ENCODE measurements around the gene ERAL1.
"Not testable (repeated sequence)": the region's sequence is repeated elsewhere in the genome, so short reads cannot be mapped to it uniquely, and the experiment has no call there.

Gene ERAL1

DNA sequence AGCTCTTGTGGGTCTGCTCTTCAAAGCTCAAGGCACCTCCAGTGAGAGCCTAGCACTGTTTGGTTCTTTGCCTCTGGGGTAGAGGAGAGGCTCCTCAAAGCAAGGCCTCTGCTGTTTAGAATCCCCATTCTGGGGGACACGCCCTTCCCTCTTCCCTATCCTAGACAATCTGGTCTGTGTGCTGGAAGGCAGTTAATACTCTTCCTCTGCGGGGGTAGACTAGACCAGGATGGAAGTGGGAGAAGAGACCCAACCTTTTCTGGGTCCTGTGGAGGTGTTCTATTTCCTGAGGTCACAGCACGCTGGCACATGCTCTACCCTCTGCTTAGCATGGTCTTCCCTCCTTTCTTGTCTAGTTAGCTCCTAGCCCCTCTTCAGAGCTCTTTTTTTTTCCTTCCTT lies 7.7 kb downstream of the ERAL1 start:
- H3K9me3 Mint-ChIP-seq, result no peaks in the 10 kb centered on the region

DNA sequence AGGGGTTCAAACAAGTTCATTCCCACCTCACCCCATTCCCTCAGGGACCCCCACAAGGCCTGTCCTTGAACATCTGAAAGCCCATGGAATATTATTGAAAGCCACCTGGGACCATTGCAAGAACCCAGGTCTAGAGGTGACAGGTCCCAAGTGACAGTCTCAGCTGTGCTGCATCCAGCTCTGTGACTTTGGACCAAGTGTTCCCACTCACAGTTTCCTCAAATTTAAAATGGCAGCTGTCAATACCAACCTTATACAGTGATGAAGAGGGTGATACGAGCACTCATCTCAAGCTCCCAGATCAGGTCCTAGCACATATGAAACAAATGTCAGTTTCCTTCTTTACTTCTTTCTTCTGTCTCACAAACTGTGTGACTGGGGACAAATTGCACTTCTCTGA lies 9.1 kb downstream of the ERAL1 start:
- H3K9me3 Mint-ChIP-seq, result no peaks in the 10 kb centered on the region

More for the DNA sequence above, 7.7 kb downstream of the ERAL1 start:
- no peak for ATAC-seq
- no peak for DNase-seq
- Mint-ChIP-seq H3K36me3 (ENCODE audit: low read depth) (peaks cover 20% of the 10 kb centered on the region), H3K4me3 (no peak overlapping the region), H3K27ac (no peak overlapping the region), H3K27me3 (no peaks in the 10 kb centered on the region), H3K4me1 (peaks cover 13% of the 10 kb centered on the region)

GRCh38 chr17:28864991-28865849 lies 10.4 kb downstream of the ERAL1 start:
- no peak for ATAC-seq
- DNase-seq, result no peak
- H3K27ac Mint-ChIP-seq, result no peak overlapping the region
- peaks cover 4% of the 10 kb centered on the region for H3K36me3 Mint-ChIP-seq (ENCODE audit: low read depth)
- no peaks in the 10 kb centered on the region for H3K9me3 Mint-ChIP-seq
- peaks cover 3% of the 10 kb centered on the region for H3K4me1 Mint-ChIP-seq
- no peak overlapping the region for H3K4me3 Mint-ChIP-seq
- H3K27me3 Mint-ChIP-seq, result no peaks in the 10 kb centered on the region

More for the DNA sequence above, 9.1 kb downstream of the ERAL1 start:
- H3K36me3 Mint-ChIP-seq (ENCODE audit: low read depth), result peaks cover 8% of the 10 kb centered on the region
- ATAC-seq (no peak), DNase-seq (no peak)
- H3K4me1 Mint-ChIP-seq, result peaks cover 3% of the 10 kb centered on the region
- H3K27me3 Mint-ChIP-seq, result no peaks in the 10 kb centered on the region
- H3K27ac Mint-ChIP-seq, result no peak overlapping the region
- H3K4me3 Mint-ChIP-seq, result no peak overlapping the region

DNA sequence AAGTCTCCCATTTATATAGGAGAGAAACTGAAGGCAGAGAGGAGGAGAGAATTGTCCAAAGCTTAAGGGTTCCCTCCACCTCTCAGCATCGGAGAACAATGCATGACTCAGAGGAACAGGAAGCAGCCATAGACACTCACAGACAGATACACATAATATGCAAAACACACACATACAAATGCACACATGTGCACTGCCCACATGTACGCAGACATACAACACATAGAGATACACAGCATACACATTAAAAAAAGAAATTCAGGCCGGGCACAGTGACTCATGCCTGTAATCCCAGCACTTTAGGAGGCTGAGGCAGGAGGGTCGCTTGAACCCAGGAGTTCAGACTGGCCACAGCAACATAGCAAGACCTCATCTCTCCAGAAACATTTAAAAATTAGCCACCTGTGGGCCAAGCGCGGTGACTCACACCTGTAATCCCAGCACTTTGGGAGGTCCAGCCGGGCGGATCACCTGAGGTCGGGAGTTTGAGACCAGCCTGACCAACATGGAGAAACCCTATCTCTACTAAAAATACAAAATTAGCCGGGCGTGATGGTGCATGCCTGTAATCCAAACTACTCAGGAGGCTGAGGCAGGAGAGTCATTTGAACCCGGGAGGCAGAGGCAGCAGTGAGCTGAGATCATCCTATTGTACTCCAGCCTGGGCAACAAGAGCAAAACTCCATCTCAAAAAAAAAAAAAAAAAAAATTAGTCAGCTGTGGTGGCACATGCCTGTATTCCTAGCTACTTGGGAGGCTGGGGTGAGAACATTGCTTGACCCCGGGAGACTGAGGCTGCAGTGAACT lies 11.3 kb downstream of the ERAL1 start:
- ATAC-seq (no peak), DNase-seq (no peak)
- Mint-ChIP-seq H3K9me3 (no peaks in the 10 kb centered on the region), H3K4me1 (peaks cover 6% of the 10 kb centered on the region), H3K27ac (peak overlapping the region; percentile 40), H3K27me3 (no peaks in the 10 kb centered on the region), H3K4me3 (no peak overlapping the region), H3K36me3 (ENCODE audit: low read depth) (no peaks in the 10 kb centered on the region)

GRCh38 chr17:28867276-28867675 lies 12.5 kb downstream of the ERAL1 start:
- DNase-seq, result no peak
- no peak overlapping the region for H3K27ac Mint-ChIP-seq
- H3K27me3 Mint-ChIP-seq, result no peaks in the 10 kb centered on the region

DNA sequence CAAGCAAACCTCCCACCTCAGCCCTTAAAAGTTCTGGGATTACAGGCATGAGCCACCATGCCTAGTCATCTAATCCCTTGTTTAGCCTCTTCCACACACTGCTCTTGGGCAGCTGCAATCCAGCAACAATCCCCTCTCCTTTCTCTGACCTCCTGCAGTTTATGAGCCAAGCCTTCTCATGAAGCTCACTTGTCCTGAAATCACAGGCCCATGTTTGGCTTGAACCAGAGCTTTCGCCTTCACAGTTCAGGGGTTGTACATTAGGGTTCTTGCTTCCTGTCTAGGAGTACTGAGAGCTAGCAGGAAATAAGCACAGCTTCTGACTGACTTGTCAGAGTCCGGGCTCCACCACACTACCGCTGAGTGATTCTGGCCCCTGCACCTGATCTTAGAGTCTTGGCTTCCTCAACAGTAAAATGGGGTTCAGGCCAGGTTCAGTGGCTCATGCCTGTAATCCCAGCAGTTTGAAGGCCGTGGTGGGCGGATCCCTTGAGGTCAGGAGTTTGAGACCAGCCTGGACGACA lies 16.3 kb downstream of the ERAL1 start:
- Mint-ChIP-seq H3K4me3 (no peak overlapping the region), H3K9me3 (no peaks in the 10 kb centered on the region), H3K27me3 (no peaks in the 10 kb centered on the region), H3K27ac (peak overlapping the region; percentile 78), H3K4me1 (peaks cover 21% of the 10 kb centered on the region), H3K36me3 (ENCODE audit: low read depth) (no peaks in the 10 kb centered on the region)
- ATAC-seq (peak; percentile 70), DNase-seq (peak; percentile 30)

More at GRCh38 chr17:28867276-28867675, 12.5 kb downstream of the ERAL1 start:
- no peaks in the 10 kb centered on the region for H3K9me3 Mint-ChIP-seq
- no peaks in the 10 kb centered on the region for H3K36me3 Mint-ChIP-seq (ENCODE audit: low read depth)
- no peak for ATAC-seq
- H3K4me1 Mint-ChIP-seq, result peaks cover 16% of the 10 kb centered on the region
- no peak overlapping the region for H3K4me3 Mint-ChIP-seq

- ATAC-seq (no peak), DNase-seq (no peak)
- Mint-ChIP-seq H3K4me1 (peaks cover 45% of the 10 kb centered on the region), H3K4me3 (no peak overlapping the region), H3K9me3 (no peaks in the 10 kb centered on the region), H3K36me3 (ENCODE audit: low read depth) (peaks cover 3% of the 10 kb centered on the region), H3K27me3 (no peaks in the 10 kb centered on the region), H3K27ac (no peak overlapping the region)
These were observed 19.0 kb downstream of the ERAL1 start for GRCh38 chr17:28873839-28874238.

DNA sequence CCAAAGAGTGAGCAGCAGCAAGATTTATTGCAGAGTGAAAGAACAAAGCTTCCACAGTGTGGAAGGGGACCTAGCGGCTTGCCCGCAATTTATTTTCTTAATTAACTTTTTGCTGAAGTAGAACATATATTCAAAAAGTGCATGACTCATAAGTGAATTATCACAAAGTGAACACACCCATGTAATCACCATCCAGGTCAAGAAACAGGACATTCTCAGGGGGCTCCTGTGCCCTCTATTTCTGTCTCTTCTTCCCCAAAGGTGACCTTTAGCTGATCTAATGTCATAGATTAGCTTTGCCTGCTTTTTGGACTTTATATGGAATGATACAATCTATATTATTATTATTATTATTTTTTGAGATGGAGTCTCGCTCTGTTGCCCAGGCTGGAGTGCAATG lies 19.9 kb downstream of the ERAL1 start:
- no peak overlapping the region for H3K27ac Mint-ChIP-seq
- no peaks in the 10 kb centered on the region for H3K9me3 Mint-ChIP-seq
- ATAC-seq (no peak), DNase-seq (no peak)
- no peaks in the 10 kb centered on the region for H3K27me3 Mint-ChIP-seq
- H3K4me3 Mint-ChIP-seq, result no peak overlapping the region
- H3K4me1 Mint-ChIP-seq, result peaks cover 45% of the 10 kb centered on the region
- peaks cover 6% of the 10 kb centered on the region for H3K36me3 Mint-ChIP-seq (ENCODE audit: low read depth)

GRCh38 chr17:28875848-28876550 lies 21.2 kb downstream of the ERAL1 start:
- Mint-ChIP-seq H3K4me1 (peaks cover 43% of the 10 kb centered on the region), H3K36me3 (ENCODE audit: low read depth) (peaks cover 11% of the 10 kb centered on the region), H3K27me3 (no peaks in the 10 kb centered on the region), H3K9me3 (no peaks in the 10 kb centered on the region), H3K4me3 (no peak overlapping the region), H3K27ac (no peak overlapping the region)
- ATAC-seq, result peak; percentile 64
- no peak for DNase-seq

DNA sequence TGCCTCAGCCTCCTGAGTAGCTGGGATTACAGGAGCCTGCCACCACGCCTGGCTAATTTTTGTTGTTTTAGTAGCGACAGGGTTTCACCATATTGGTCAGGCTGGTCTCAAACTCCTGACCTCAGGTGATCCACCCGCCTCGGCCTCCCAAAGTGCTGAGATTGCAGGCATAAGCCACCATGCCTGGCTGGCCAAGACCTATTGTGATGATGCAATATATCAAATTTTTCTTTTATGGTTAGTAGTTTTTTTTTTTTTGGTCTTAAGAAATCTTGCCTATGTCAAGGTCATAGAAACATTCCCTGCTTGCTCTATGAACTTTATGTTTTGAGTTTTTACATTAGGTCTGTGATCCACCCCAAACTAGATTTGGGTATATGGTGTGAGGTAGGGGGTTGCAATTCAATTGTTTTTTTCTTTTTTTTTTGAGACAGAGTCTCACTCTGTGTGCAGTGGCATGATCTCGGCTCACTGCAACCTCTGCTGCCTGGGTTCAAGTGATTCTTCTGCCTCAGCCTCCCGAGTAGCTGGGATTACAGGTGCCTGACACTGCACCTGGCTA lies 22.4 kb downstream of the ERAL1 start:
- H3K27me3 Mint-ChIP-seq, H3K27ac Mint-ChIP-seq, H3K9me3 Mint-ChIP-seq, H3K4me3 Mint-ChIP-seq, ATAC-seq, DNase-seq: not testable (repeated sequence)
- Mint-ChIP-seq H3K4me1 (peaks cover 32% of the 10 kb centered on the region), H3K36me3 (ENCODE audit: low read depth) (peaks cover 13% of the 10 kb centered on the region)

DNA sequence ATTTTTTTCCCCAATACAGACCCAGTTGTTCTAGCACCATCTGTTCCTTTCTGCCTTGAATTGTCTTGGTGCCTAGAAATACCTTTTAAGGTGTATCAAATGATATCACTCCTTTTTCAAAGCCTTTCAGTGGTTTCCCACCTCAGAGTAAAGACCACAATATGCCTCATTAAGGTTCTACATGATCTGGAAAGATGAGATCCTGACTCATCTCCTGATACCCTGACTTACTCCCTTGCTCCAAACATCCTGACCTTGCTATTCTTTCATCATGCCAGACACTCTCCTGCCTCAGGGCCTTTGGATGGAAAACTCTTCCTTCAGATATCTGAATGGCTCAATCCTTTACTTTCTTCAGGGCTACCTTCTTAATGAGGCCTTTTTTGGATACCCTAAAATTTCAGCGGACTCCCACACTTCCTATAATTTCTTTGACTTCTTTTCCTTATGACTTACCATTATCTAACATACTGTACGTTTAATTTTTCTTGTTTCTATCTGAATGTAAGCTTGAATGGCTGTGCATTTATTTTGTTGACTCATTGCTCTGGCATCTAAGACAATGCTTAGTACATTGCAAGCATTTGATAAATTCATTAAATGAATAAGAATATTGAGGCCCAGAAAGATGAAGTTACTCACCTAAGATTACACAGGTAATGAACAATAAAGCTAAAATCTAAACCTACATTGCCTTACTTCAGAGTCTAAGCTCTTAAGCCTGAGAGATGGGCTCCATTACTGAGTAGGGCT lies 23.5 kb downstream of the ERAL1 start:
- peaks cover 18% of the 10 kb centered on the region for H3K36me3 Mint-ChIP-seq (ENCODE audit: low read depth)
- H3K9me3 Mint-ChIP-seq, result no peaks in the 10 kb centered on the region
- no peak overlapping the region for H3K4me3 Mint-ChIP-seq
- H3K27me3 Mint-ChIP-seq, result no peaks in the 10 kb centered on the region
- H3K27ac Mint-ChIP-seq, result peak overlapping the region; percentile 7
- H3K4me1 Mint-ChIP-seq, result peaks cover 32% of the 10 kb centered on the region
- DNase-seq, result no peak
- peak; percentile 67 for ATAC-seq

DNA sequence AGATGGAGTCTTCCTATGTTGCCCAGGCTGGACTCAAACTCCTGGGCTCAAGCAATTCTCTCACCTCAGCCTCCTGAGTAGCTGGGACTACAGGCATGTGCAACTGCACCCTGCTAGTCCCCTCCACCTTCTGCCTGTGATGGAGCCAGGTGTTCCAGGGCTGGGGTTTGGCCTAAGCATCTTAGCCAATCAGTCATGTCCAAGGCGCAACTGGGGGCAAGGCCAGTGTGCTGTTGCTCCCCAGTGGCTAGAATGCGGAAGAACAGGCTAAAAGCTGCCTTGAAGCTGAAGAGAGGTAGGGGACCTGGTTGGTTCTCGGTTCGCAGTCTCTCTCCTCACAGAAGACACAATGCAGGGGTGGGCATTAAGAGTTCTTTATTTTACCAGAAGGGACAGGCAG lies 24.2 kb downstream of the ERAL1 start:
- Mint-ChIP-seq H3K27me3 (no peaks in the 10 kb centered on the region), H3K4me3 (no peak overlapping the region), H3K9me3 (no peaks in the 10 kb centered on the region), H3K4me1 (peaks cover 32% of the 10 kb centered on the region), H3K36me3 (ENCODE audit: low read depth) (peaks cover 18% of the 10 kb centered on the region), H3K27ac (no peak overlapping the region)
- DNase-seq (peak; percentile 18), ATAC-seq (no peak)

DNA sequence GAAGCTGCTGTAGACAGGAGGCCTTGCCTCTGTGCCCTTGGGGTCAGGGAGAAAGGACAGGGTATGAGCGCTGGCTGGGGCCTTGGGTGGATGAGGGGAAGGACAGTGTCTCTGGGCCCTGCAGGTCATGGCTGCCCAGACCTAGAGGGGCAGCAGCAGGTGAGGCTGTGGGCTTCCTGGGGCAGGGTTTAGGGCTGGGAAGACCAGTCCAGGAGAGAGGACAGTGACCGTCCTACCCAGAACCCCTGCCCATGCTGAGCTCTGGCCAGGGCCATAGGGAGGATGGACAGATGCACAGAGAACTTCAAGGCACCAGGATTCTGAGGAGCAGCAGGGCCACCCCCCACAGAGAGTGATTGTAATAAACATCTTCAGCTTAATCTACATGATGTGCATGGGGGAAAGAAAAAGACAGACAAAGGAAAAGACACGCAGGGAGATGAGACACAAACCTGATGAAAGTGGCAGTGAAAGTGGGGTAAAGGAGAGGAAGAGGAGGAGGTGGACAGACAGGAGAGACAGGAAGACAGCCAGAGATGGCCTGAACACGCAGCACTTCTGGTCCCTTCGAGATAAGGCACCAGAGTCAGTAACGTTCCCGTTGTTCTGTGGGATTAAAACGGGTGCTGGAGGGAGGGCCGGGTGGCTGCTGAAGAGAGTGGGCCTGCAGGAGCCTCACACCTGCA lies 25.2 kb downstream of the ERAL1 start:
- Mint-ChIP-seq H3K27ac (no peak overlapping the region), H3K27me3 (no peaks in the 10 kb centered on the region), H3K36me3 (ENCODE audit: low read depth) (peaks cover 20% of the 10 kb centered on the region), H3K9me3 (no peaks in the 10 kb centered on the region), H3K4me3 (no peak overlapping the region), H3K4me1 (peaks cover 32% of the 10 kb centered on the region)
- DNase-seq (no peak), ATAC-seq (no peak)
